Measurements from ENCODE around the gene PLA2G5. TPM values are rescaled to one million over a fixed set of nuclear protein-coding genes. Genes with fewer than 3 reads are reported as not detected.
"Not testable (repeated sequence)": the region's sequence is repeated elsewhere in the genome, so short reads cannot be mapped to it uniquely, and the experiment has no call there.

The PLA2G5 gene
- total RNA-seq, 1 experiment from 2014 or later = not detected

- no peak for DNase-seq (ENCODE audit: low read depth)
- in situ Hi-C loops (cut with HindIII; ENCODE audit: low pct_unique_long_range_greater_than_20kb, low sequenced_read_pairs) = no loop called here
These were observed 10.1 kb upstream of the PLA2G5 start for GRCh38 chr1:20059847-20060246.

- in situ Hi-C loops (cut with HindIII; ENCODE audit: low pct_unique_long_range_greater_than_20kb, low sequenced_read_pairs); DNase-seq (ENCODE audit: low read depth): not testable (repeated sequence)
These were observed 9.2 kb upstream of the PLA2G5 start for GRCh38 chr1:20060791-20061190.

GRCh38 chr1:20061866-20062265 is 8.1 kb upstream of the PLA2G5 start:
- in situ Hi-C loops (cut with HindIII; ENCODE audit: low pct_unique_long_range_greater_than_20kb, low sequenced_read_pairs) = no loop called here
- DNase-seq (ENCODE audit: low read depth) = no peak

- in situ Hi-C loops (cut with HindIII; ENCODE audit: low pct_unique_long_range_greater_than_20kb, low sequenced_read_pairs) = no loop called here
- DNase-seq (ENCODE audit: low read depth) = no peak
These were observed 6.1 kb upstream of the PLA2G5 start for GRCh38 chr1:20063861-20064292.

GRCh38 chr1:20068722-20069121 is 1.3 kb upstream of the PLA2G5 start:
- in situ Hi-C loops (cut with HindIII; ENCODE audit: low pct_unique_long_range_greater_than_20kb, low sequenced_read_pairs) = no loop called here
- no peak for DNase-seq (ENCODE audit: low read depth)

GRCh38 chr1:20070357-20070756 is 363 bp downstream of the PLA2G5 start:
- DNase-seq (ENCODE audit: low read depth) = no peak
- in situ Hi-C loops (cut with HindIII; ENCODE audit: low pct_unique_long_range_greater_than_20kb, low sequenced_read_pairs) = no loop called here

GRCh38 chr1:20071416-20071815 is 1.4 kb downstream of the PLA2G5 start:
- in situ Hi-C loops (cut with HindIII; ENCODE audit: low pct_unique_long_range_greater_than_20kb, low sequenced_read_pairs) = no loop called here

GRCh38 chr1:20072771-20073170 is 2.8 kb downstream of the PLA2G5 start:
- in situ Hi-C loops (cut with HindIII; ENCODE audit: low pct_unique_long_range_greater_than_20kb, low sequenced_read_pairs) = no loop called here
- no peak for DNase-seq (ENCODE audit: low read depth)

More at GRCh38 chr1:20071416-20071815, 1.4 kb downstream of the PLA2G5 start:
- no peak for DNase-seq (ENCODE audit: low read depth)

- DNase-seq (ENCODE audit: low read depth) = no peak
- in situ Hi-C loops (cut with HindIII; ENCODE audit: low pct_unique_long_range_greater_than_20kb, low sequenced_read_pairs) = no loop called here
These were observed 3.3 kb downstream of the PLA2G5 start for GRCh38 chr1:20073256-20073655.

- no peak for DNase-seq (ENCODE audit: low read depth)
- in situ Hi-C loops (cut with HindIII; ENCODE audit: low pct_unique_long_range_greater_than_20kb, low sequenced_read_pairs) = no loop called here
These were observed 4.2 kb downstream of the PLA2G5 start for GRCh38 chr1:20074055-20074724.

GRCh38 chr1:20074725-20075171 is 4.8 kb downstream of the PLA2G5 start:
- in situ Hi-C loops (cut with HindIII; ENCODE audit: low pct_unique_long_range_greater_than_20kb, low sequenced_read_pairs) = no loop called here
- no peak for DNase-seq (ENCODE audit: low read depth)

GRCh38 chr1:20075345-20075744 is 5.4 kb downstream of the PLA2G5 start:
- in situ Hi-C loops (cut with HindIII; ENCODE audit: low pct_unique_long_range_greater_than_20kb, low sequenced_read_pairs) = no loop called here
- DNase-seq (ENCODE audit: low read depth) = no peak

GRCh38 chr1:20076223-20076622 is 6.2 kb downstream of the PLA2G5 start:
- in situ Hi-C loops (cut with HindIII; ENCODE audit: low pct_unique_long_range_greater_than_20kb, low sequenced_read_pairs) = no loop called here
- DNase-seq (ENCODE audit: low read depth) = no peak

GRCh38 chr1:20076710-20077461 is 6.9 kb downstream of the PLA2G5 start:
- in situ Hi-C loops (cut with HindIII; ENCODE audit: low pct_unique_long_range_greater_than_20kb, low sequenced_read_pairs) = no loop called here
- no peak for DNase-seq (ENCODE audit: low read depth)

GRCh38 chr1:20078171-20078651 is 8.2 kb downstream of the PLA2G5 start:
- no peak for DNase-seq (ENCODE audit: low read depth)
- in situ Hi-C loops (cut with HindIII; ENCODE audit: low pct_unique_long_range_greater_than_20kb, low sequenced_read_pairs) = no loop called here

GRCh38 chr1:20078711-20079110 is 8.7 kb downstream of the PLA2G5 start:
- in situ Hi-C loops (cut with HindIII; ENCODE audit: low pct_unique_long_range_greater_than_20kb, low sequenced_read_pairs) = no loop called here
- no peak for DNase-seq (ENCODE audit: low read depth)

GRCh38 chr1:20079661-20080305 is 9.8 kb downstream of the PLA2G5 start:
- DNase-seq (ENCODE audit: low read depth) = no peak
- in situ Hi-C loops (cut with HindIII; ENCODE audit: low pct_unique_long_range_greater_than_20kb, low sequenced_read_pairs) = no loop called here

GRCh38 chr1:20080441-20081352 is 10.7 kb downstream of the PLA2G5 start:
- in situ Hi-C loops (cut with HindIII; ENCODE audit: low pct_unique_long_range_greater_than_20kb, low sequenced_read_pairs) = no loop called here
- no peak for DNase-seq (ENCODE audit: low read depth)
